ENCODE results near the gene STARD13.

The STARD13 gene, protein sequence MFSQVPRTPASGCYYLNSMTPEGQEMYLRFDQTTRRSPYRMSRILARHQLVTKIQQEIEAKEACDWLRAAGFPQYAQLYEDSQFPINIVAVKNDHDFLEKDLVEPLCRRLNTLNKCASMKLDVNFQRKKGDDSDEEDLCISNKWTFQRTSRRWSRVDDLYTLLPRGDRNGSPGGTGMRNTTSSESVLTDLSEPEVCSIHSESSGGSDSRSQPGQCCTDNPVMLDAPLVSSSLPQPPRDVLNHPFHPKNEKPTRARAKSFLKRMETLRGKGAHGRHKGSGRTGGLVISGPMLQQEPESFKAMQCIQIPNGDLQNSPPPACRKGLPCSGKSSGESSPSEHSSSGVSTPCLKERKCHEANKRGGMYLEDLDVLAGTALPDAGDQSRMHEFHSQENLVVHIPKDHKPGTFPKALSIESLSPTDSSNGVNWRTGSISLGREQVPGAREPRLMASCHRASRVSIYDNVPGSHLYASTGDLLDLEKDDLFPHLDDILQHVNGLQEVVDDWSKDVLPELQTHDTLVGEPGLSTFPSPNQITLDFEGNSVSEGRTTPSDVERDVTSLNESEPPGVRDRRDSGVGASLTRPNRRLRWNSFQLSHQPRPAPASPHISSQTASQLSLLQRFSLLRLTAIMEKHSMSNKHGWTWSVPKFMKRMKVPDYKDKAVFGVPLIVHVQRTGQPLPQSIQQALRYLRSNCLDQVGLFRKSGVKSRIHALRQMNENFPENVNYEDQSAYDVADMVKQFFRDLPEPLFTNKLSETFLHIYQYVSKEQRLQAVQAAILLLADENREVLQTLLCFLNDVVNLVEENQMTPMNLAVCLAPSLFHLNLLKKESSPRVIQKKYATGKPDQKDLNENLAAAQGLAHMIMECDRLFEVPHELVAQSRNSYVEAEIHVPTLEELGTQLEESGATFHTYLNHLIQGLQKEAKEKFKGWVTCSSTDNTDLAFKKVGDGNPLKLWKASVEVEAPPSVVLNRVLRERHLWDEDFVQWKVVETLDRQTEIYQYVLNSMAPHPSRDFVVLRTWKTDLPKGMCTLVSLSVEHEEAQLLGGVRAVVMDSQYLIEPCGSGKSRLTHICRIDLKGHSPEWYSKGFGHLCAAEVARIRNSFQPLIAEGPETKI

DNA sequence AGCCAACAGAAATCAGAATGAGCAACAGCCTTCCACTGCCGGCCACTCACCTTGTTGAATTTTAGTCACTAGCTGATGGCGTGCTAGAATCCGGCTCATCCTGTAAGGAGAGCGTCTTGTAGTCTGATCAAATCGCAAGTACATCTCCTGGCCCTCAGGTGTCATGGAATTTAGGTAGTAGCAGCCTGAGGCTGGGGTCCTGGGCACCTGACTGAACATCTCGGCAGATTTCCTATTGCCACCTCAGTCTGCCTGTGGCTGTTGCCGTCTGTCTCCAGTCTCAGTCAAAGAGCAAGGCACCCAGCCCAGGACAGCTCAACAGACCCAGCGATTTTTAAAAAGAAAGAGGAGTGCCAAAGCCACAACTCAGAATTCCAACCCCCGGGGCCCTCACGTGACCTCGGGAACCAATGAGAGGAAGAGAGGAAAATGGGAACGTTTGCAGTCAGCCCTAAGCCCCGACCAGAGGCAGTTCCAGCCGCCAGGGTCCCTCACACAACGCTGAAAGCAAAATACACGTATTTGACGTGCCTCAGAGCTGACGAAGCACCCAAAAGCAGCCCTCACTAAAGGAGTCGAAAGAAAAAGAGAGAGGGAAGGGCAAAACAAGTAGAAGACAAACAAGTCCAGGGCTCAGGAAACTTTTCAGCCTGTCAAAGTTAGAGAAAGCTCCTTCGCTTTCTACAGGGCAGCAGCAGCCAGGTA is at the start of gene STARD13:
Gene STARD13 (minus strand): TSS at position 336 of the 705 bp plus-strand sequence. CDS start 117 bp downstream, at position 219.
- DNase-seq: peak; percentile 98

DNA sequence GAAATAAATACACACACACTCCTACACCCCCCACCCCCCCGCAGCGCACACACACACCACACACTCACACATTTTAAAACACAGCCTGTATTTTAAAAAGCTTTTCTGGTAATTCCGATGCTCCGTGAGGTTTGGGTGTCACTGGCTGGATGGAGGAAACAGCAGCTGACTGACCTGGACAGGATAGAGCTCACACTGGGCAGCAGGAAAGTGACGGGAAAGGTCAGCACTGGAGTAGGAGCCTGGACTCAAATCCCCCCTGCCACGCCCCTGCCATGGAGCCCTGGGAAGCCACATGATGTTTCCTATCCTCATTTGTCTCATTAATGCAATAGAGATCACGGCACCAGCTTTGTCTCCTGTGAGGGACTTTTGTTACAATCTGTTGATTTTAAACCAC is 49.3 kb upstream of the STARD13 start:
- DNase-seq: no peak

DNA sequence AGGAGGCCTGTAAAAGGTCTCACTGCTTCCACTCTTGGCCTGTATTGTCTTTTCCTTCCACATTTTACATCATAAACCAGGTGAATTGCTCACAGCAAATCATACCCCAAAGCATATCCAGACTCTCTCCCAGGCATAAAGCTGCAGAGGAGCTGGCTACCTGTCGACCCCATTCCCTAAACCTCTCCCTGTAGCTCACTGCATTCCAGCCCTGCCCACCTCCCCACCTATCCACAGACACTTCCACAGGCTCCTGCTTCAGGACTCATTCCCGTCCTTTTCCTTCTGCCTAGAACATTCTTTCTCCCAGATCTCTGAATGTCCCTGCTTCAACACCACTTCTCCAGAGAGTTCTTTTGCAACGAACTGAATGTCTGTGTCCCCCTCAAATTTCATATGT is 46.4 kb upstream of the STARD13 start:
- DNase-seq: no peak

DNA sequence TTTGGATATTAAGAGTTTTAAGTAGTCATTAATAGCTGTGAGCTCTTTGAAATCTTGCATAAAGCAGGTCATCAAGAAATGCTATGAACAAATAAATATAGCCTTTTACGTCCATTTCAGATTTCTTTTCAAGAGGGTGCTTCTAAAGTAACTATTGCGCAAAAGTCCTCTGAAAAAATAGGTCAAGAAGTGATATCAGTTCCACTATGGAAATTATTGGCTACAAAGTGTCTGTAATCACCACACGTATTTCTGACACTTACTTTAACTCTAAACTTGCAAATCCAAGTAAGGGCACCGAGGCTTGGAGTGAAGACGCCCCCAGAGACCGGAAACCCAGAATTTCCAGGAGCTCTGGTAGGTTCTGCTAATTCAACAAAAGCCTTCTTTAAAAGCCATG is 44.9 kb upstream of the STARD13 start:
- DNase-seq: no peak

DNA sequence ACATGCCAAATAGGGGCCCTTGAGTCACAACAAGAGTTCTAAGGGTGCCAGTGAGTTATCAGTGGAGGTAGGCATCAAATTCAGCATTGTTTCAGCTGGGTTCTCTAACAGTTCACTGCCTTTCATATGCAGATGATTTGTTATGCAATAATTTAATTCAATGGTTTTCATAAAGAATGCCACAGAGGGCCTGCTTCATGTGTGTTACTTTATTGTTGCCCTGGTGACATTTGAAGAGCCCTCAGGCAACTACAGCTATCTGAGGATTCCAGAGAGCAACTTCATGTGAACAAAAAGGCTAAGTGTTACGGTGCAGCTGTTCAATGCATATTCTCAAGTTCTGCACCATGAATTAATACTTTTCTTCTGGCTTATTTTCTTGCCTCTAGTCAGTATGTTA is 43.1 kb upstream of the STARD13 start:
- no peak for DNase-seq

DNA sequence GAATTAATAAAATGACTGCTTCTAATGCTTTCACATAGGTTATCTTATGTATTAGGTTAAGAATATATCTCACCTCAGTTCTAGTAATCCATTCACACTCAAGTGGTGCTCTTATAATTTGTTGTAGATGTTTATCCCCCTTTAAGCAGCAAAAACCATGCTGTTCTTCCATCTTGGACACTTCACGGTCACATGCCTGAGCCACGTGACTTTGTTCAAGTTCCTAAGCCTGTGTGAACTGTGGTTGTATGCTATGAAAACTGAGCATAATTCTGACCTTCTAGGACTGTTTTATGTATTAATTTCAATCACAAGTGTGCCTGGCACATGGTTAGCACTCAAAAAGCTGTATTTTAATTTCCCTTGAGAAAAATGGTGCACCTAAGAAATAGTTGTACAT is 41.2 kb upstream of the STARD13 start:
- DNase-seq: no peak

DNA sequence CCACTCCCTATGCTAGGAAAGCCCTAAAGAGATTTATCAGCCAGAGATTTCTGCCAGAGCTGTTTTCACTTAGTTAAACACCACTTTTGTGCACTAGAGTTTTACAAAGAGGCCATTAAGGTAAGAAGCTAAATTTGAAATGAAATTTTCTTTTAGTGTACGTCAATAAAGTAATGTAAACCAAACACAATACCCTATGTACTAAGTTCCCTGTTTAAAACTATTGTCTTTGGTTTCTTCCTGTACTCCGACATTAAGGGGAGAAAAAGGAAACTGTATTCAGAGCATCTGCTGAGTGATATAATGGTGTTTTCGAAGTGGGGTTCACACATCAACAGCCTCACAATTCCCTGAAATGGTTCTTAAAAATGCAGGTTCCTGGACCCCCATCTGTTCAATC is 40.7 kb upstream of the STARD13 start:
- no peak for DNase-seq

DNA sequence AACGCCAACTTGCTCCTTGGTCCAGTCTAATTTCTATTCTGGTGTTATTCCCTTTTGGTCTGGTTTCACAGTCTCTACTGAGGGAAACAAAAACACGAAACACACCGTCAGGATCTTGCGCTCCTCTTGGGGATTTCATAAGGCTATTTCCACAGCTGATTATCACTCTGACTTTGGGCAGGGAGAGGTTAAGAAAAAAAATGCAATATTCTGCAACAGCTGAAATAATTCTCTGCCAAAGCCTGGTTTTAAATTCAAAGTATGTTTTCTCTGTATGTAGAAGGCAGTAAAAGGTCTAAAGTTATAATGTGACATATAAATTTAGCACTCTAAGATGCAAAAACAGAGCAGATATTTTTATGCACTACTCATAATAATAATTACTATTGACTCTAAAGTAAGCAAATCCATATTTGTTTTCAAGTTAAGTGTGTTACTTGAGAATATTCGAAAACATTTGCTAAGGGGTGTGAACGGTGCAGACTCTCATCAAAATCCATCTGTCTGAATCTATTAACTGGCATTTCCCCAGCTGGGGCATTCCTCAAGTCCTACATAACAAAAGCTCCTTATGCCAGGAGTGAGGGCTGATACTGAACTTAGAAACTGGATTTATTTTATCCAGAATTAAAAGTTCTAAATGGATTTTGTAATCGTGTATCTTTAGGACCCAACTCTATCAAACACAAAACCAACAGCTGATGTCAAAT is 38.4 kb upstream of the STARD13 start:
- DNase-seq: peak; percentile 27

DNA sequence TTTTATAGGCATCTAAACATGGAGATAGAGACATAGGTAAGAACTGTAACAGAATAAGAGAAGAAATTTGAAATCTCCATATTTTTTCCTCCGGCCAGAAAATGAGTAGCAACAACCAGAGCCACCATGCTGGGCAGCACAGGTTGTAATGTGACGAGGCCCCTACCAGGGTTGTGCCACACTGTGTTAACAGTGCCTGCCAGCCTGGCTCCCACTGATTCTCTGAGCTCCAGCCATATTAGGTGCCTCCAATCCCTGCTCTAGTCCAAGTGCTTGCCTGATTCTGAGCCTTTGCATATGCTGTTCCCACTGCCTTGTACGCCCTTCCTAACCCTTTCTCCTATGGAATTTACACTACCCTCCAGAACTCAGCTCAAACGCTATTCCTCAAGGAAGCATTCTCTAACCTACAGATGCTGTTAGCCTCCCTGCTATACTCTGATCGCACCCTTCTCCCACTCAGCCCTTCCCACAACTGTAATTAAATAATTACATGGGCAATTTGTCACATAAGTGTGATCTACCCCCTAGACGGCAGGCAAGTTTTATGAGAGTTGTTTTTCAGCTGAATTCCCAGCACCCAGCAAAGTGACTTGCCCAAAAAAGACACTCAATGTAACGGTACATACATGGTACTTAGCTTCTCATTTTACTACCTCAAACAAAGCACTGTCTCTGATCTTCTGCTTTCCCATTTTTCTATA is 37.6 kb upstream of the STARD13 start:
- DNase-seq: no peak

DNA sequence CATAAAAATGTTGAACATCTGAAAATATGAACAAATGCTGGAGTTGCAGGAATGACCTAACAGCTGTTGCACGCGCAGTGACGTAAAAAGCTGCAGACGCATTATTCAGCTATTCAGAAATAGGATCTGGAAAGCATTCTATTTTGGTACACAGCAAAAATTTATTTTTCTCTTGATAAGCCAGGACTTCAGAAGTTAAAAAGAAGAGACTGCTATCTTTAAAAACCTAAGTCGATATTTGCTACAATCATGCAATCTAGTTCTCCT is 36.9 kb upstream of the STARD13 start:
- no peak for DNase-seq

DNA sequence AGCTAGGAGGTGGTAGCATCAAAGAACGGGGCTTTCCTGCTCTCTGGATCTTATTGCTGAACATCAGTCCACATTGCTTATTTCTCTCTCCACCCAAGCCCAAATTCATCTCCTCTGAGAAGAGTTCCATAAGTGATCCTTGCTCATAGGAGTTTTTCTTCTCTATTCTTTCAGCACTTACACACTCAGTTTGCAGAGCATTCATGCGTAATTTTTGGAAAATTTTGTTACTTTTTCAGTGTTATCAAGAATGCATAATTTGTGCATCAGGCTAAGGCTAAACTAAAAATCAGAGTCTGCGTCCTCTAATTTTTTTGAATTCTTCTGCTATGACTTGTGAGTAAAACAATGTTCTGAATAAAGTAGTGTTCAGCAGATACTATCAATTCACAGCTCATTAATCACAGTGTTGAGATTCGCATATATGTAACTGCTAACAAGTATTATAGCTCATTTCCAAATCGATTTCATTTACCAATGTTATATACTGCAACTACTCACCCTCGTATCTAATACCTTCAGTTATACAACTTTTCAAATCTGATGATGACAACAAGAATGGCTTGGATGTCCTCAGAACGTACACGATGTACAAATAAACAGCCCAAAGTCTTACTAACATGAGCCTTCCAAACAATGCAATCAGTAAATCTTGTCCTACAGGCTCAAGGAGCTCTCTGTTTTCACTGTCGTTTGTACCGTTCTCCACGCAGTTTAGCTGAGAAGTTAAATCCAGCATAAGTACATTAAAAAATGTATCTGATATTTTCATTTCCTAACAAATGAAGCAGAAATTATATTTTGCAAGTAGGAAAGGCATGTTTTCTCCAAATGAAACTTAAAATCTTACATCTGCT is 36.4 kb upstream of the STARD13 start:
- DNase-seq: no peak

DNA sequence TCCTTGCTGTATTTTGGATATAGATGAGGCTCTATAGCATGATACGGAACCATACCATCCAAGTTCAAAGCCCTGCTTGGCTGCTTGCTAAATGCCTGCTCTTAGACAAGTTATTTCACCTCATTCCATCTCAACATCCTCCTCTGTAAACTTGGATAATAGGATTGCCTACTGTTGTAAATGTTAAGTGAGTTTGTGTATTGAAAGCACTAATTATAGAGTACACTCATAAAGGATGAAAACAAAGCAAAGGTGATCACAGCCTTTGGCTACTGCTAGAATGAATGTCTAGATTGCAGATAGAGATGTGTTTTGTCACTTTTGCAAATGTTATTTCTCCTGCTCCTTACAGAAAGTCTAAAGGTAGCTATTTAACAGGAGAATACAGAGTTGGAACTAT is 34.3 kb upstream of the STARD13 start:
- DNase-seq: no peak

DNA sequence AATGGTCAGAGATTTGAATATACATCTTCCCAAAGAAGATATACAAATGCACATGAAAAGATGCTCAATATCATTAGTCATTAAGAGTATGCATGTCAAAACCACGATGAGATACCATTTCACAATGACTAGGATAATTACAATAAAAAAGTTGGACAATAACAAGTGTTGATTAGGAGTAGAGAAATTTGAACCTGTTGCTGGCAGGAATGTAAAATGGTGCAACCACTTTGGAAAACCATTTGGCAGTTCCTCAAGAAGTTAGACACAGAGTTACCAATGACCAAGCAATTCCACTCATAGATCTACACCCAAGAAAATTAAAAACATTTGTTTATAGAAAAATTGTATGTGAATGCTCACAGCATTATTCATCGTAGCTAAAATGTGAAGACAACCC is 33.2 kb upstream of the STARD13 start:
- no peak for DNase-seq

DNA sequence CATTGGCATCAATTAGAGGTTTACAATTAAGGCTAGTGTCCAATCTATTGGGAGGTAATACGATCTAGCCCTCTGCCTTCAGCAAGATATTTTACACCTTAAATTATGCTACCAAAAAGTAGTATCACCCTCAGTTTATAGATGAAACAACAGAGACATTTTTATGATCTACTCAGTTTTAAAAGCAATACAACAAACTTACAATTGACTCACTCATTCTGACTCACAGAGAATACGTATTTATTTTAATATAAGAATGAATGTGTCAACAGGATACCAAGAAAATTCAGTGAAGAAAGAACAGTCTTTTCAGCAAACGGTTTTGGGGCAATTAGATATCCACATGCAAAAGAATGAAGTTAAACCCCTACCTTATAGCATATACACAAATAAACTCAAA is 32.5 kb upstream of the STARD13 start:
- DNase-seq: no peak

DNA sequence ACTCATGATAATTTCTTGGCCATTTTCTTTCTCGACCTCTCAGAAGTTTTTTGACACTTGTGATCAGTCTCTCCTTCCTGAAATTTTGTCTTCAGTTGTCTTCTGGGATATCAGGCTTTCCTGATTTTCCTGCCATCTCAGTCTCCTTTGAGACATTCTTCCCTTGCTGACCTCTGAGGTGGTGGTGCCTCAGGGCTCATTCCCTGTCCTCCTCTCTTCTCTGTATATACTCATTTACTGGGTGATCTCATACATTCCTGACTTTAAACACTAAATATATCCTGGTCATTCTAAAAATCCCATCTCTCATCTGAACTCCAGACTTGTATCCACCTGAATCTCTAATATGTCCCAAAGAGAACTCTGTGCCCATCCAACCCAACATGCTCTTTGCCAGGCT is 31.3 kb upstream of the STARD13 start:
- DNase-seq: no peak

DNA sequence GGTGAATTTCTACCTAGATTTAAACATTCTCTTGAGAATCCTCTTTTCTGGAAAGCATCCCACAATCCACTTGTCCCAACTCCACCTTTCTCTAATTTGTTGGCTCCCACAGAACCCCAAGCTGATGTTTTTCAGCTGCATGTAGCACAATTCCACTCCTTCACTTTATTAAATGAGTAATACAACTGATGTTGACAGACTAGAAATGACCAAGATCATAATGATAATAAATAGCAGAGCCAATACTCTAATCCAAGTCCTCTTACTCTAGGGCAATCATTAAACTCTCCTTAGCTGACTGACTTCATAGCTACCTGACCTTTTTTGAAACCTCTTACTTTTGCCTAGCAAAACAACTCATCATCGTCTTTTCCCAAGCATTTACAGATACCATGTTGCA is 27.9 kb upstream of the STARD13 start:
- DNase-seq: no peak

DNA sequence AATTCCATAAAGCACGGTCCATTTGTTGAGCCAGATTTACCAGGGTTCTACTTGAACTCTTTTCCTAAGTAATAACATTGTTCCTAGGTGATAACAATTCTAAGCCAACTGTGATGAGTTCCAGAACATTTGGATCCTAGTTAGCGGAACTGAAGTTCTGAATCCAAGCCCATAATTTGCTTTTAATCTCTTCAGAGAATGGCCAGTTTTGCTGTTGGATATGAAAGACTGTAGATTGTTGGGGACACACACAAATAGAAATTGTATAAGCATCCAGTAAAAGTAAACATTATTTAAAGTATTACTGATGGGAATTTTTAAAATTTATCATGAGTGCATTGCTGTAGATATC is 27.3 kb upstream of the STARD13 start:
- no peak for DNase-seq

DNA sequence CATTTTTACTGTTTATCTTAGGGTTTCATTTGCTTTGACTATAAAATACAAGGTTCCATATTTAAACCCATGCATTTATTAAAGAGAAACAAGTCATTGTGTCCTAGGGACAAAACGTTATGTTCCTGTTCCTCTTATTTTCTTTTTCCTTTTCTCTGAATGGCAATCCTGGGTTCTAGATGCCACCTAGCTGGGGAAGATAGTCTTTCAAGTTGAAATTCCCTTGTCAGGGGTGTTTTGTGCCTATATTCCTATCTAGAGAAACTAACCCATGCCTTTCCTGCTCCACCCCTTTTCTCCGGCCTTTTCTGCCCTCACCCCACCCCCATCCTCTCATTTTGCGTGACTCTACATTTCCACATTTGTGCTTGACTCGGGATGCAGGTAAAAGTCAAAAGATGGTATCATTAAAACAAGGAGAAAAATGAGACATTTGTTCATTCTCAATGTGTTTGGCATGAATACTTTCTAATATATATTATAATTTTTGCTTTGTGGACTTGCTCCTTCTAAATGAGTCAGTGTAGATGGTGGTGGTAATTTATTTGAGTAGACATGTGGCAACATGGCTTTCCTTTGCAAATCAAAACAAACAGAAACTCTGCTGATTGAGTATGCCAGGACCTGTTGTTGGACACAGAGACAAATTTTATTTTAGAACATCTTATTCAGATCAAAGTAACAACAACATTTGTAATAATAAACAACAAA is 26.8 kb upstream of the STARD13 start:
- no peak for DNase-seq

DNA sequence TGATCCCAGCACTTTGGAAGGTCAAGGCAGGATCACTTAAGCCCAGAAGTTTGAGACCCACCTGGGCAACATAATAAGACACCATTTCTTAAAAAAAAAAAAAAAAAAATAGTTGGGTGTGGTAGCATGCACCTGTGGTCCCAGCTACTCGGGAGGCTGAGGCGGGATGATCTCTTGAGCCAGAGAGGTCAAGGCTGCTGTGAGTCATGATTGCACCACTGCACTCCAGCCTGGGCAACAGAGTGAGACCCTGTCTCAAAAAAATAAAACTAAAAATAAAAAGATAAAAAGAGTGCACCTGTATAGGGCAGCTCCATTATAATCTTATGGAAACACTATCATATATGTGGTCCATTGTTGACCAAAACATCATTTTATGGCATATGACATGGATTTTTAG is 25.5 kb upstream of the STARD13 start:
- no peak for DNase-seq

DNA sequence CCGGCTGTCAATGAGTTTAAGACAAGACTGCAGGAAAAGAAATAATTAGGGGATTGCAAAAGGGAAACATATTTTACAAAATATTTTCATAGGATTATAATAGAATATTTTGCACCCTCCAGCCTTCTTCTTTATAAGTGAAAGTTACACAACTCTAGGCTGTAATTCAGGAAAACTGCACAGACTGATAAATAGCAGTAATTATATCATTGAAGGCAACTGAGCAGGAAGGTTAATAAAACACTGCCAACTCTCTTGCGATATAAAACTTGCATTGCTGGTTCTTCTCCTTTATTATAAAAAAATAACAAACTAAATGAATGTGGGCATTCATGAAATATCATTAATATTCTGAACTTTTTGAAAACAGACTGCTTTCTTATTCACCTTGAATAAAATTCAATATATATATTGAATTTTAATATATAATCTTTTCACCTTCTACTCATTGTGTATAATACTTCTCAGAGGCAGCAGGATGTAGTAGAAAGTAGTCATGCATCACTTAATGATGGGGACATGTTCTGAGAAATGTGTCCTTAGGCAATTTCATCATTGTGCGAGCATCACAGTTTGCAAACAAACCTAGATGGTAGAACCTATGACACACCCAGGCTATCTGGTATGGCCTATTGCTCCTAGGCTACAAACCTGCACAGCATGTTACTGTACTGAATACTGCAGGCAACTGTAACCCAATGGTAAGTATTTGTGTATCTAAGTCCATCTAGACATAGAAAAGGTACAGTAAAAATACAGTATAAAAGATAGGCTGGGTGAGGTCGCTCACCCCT is 24.9 kb upstream of the STARD13 start:
- no peak for DNase-seq

All from amniotic stem cell (primary cell).